TTC549 (cell line): Measurements from ENCODE around the gene PRKCB.
A peak's percentile ranks its signal among the peaks of the same experiment; 100 is the strongest.
"Not testable (repeated sequence)": the region's sequence is repeated elsewhere in the genome, so short reads cannot be mapped to it uniquely, and the experiment has no call there.

Source experiments
- FAIRE-seq: peaks from 2 replicates; lab custom pipeline; 2012; peaks lifted over from hg19 to GRCh38; lab: Jason Lieb, UNC

Gene PRKCB

DNA sequence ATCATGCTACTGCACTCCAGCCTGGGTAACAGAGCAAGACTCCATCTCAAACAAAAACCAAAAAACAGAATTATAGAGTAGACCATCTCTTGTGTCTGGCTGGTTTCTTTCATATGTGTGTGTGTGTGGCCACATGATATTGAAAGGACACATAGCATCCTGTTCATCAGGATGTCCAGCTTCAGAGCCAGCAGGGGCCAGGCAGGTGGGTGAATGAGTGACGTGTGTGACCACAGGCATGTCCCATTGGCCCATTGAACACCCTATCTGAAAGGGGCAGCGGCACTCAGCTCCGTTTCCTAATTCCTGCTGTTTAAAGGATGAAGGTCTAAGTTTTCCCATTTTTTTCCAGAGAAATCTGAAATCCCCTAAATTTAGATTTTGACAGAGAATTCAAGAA lies 174.2 kb downstream of the PRKCB start:
- FAIRE-seq, result no peak

GRCh38 chr16:24010440-24011089 lies 174.8 kb downstream of the PRKCB start:
- FAIRE-seq, result no peak

DNA sequence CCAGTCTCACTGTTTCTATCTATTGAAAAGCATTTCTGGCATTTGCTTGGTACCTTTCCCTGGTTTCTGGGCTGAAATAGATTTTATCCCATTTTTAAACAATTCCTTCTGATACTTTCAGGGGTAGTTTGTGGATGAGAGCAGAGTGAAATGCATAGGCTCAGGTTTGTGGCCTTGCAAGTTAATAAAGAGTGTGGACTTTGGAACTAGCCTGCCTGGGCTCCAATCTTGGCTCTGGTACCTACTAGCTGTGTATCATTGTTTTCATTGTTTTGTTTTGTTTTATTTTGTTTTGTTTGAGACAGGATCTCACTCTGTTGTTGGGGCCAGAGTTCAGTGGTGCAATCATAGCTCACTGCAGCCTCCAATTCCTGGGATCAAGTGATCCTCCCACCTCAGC lies 175.5 kb downstream of the PRKCB start:
- FAIRE-seq, result no peak

GRCh38 chr16:24013054-24013636 lies 177.4 kb downstream of the PRKCB start:
- no peak for FAIRE-seq

GRCh38 chr16:24013864-24014645 lies 178.3 kb downstream of the PRKCB start:
- FAIRE-seq, result no peak

GRCh38 chr16:24014955-24015354 lies 179.2 kb downstream of the PRKCB start:
- not testable (repeated sequence) for FAIRE-seq

GRCh38 chr16:24015923-24016322 lies 180.1 kb downstream of the PRKCB start:
- FAIRE-seq, result no peak

- no peak for FAIRE-seq
Measured at GRCh38 chr16:24018485-24018884, 182.7 kb downstream of the PRKCB start.

- no peak for FAIRE-seq
Measured at GRCh38 chr16:24022797-24023196, 187.0 kb downstream of the PRKCB start.

GRCh38 chr16:24023621-24024020 lies 187.8 kb downstream of the PRKCB start:
- FAIRE-seq, result no peak

DNA sequence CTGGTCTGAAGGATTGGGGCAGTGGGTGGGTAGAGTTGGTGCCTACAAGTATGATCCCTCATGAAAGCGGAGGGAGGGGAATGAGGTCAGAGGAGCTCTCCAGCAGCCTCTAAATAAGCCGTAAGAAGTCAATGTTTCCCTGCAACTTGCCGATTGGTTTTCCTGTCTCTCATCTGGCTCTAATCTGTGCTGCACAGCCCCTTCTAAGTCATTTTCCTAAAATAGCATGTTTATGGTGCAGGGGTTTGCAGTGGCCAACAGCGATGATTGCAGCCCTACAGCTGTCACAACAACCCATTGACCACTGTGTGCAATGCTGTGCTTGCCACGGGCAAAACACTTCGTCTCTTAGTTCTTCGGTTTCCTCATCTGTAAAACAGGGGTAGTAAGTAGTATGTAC lies 189.2 kb downstream of the PRKCB start:
- FAIRE-seq, result no peak

GRCh38 chr16:24027466-24027865 lies 191.7 kb downstream of the PRKCB start:
- no peak for FAIRE-seq

- FAIRE-seq, result not testable (repeated sequence)
Measured at GRCh38 chr16:24029841-24030240, 194.1 kb downstream of the PRKCB start.

- FAIRE-seq, result no peak
Measured at GRCh38 chr16:24035127-24035842, 199.5 kb downstream of the PRKCB start.

DNA sequence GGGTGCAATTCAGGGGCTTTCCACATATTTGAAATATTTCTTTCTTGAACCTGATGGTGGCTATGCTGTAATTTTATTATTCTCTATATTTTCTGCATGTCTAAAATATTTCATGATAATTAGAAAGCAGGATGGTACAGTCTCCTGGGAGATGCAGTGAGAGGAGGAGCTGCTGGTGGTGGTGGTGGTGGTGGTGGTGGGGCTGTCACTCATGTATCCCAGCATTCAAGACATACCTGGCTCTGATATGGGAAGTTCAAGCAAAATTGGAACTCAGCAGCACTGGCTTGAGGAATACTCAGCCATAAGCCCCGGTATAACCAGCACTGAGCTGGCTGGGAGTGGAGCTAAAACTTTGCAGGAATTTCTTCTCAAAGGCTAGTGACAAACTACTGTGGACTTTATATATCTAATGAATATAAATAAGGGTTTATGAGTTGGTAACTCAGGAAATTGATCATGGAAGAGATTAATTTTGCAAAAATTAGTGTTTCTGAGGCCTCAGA lies 200.3 kb downstream of the PRKCB start:
- no peak for FAIRE-seq

GRCh38 chr16:24036614-24037013 lies 200.8 kb downstream of the PRKCB start:
- FAIRE-seq, result no peak

- FAIRE-seq, result no peak
Measured at GRCh38 chr16:24037335-24037734, 201.6 kb downstream of the PRKCB start.

GRCh38 chr16:24041834-24042631 lies 206.2 kb downstream of the PRKCB start:
- peak; percentile 28 for FAIRE-seq

DNA sequence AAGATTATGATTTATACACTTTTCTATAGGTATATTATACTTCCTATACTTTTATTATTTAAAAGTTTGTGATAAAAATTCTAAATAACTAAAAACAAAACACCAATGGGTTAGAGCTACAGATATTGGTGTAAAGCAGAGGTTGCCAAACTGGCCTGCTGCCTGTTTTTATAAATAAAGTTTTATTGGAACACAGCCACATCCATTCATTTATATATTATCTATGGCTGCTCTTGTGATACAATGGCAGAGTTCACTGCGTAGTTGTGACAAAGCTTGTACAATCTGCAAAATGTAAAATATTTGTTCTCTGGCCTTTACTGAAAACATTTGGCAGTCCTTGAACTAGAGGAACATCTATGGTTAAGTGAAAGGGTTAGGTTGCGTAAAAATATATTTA lies 208.7 kb downstream of the PRKCB start:
- no peak for FAIRE-seq

DNA sequence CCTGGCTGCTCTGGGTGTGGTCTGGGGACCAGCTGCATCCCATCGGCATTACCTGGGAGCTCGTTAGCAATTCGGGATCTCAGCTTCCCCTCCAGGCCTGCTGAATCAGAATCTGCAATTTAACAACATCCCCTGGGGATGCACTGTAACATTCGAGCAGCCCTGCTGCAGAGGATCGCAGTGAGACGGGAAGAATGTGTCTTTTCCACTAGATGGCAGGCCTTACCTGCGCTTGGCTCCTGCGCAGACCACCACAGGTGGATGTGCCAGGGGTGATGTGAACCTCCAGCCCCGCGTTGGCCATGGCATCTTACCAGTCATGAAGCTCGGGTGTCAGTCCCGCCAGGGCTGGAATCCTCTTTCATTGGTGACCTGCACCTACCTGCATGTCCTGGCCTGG lies 209.9 kb downstream of the PRKCB start:
- FAIRE-seq, result no peak

- FAIRE-seq, result no peak
Measured at GRCh38 chr16:24046442-24046841, 210.7 kb downstream of the PRKCB start.

DNA sequence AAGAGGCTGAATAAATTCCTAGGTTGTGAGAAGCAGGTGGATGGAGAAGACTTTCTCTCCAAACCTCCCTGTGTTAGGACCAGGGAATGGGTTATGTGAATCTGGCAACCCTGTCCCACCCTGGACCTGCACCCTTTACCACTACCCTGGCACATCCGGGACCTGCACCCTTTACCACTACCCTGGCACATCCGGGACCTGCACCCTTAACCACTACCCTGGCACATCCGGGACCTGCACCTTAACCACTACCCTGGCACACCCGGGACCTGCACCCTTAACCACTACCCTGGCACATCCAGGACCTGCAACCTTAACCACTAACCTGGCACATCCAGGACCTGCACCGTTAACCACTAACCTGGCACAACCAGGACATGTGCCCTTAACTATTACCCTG lies 213.3 kb downstream of the PRKCB start:
- no peak for FAIRE-seq
